ENCODE results near the gene COL10A1.
"Not testable (repeated sequence)": the region's sequence is repeated elsewhere in the genome, so short reads cannot be mapped to it uniquely, and the experiment has no call there.

COL10A1 gene

DNA sequence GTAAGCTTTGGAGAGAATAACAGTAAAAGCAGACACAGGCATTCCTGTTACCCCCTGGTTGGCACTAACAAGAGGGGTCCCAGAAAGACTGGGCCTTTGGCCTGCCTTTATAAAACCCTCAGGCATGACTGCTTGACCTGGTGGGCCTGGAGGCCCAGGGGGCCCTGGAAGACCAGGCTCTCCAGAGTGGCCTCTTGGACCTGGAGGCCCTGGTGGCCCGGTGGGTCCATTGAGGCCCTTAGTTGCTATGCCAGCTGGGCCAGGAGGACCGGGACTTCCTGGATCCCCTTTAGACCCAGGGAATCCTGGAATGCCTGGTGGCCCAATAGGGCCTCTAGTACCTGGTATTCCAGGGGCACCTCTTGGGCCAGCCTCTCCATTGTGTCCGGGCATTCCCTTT, 5.5 kb downstream of the COL10A1 start:
- DNase-seq (ENCODE audit: low read depth in 2 of 2) = no peak

DNA sequence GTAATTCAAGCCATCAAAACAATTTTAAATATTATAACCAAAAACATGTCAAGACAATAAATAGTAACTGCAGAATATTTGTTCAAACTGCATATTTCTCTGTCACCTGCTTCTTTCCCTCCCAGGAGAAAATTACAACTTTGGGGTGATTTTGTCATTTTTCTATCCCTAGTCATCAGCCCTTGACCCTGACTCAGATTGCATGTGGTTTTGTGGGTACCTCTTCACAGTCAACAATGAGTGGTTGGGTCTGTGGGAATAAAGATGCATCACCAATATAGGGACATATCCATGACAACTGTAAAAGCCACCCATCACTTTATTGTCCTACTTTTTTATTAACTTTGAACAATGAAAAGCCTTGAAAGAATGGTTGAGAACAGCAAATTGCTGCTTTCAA, 7.3 kb downstream of the COL10A1 start:
- DNase-seq (ENCODE audit: low read depth in 2 of 2) = no peak

DNA sequence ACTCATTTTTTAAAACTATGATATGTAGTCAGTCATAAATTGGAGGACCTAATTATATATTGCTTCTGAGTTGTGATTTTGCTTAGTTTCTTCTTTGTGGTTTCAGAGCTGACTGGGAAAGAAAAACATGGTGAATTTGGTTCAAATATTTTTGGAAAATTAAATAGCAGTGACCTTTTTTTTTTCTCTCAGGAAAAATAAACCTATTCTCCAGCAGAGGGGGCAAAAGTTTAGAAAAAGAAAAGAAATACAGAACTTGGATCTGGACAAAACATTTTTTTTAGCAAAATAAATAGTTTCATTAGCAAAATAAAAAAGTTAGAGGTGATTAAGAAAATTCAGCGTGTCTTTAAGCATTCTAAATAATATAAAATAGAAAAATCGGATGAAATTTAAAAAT, 10.2 kb downstream of the COL10A1 start:
- no peak for DNase-seq (ENCODE audit: low read depth in 2 of 2)

DNA sequence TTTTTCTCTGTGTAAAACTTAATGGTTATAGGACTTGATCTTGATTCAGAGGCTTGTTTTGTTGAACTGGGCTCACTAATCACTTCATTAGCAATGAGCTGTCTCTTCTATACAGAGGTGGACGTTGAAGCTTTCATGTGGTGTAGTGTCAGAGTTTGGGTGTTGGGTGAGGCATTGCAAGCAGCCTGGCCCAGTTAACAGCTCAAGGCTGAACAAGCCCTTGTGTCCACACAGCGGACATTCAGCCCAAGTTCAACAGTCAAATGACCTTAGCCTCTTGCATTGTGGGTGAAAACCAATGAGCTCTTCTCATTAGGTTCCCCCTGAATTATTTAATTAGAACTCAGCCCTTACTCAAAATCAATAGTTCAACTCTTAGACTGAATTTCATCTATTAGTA, 12.5 kb downstream of the COL10A1 start:
- no peak for DNase-seq (ENCODE audit: low read depth in 2 of 2)

DNA sequence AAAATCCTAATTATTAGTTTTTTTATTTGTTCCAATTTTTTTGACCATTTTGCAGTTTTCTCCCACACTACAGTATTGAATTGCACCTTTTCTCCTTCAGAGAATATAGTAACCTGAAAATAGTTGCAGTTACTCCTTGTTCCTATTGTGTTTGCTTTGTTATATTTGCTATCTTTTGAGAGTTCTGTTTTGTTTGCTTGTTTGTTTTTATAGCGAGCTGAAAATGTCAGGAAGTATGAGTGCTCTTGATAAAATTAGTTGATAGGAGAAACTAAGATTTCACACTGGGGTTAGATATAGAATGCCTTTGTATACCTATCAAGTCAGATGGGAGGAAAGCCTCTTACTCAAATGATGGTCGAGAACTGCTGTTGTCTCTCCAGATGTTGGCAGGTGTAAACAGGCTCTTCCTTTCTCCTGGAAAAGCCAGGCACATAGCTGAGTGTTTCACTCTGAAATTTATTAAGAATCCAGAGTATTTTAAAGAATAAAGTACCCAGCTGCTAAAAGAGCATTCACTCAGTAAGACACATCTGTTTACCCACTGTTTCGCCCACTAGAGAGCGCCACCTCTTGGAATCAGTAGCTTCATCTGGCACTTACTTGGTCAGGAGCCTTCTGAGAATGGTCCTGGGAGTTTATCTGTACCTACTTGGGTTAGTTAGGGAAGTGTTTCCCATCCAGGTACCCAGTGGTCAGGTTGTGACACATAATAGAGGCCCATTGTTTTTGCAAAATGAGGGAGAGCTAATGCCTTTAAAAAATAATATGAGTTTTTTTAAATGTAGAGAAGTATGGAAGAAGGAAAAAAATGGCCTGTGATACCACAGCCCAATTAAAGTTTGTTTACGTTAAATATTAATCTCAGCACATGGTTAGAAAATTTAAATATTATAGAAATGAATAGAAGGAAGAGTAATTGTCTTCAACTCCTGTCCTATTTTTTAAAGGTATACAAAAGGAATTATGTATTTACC, 14.1 kb downstream of the COL10A1 start:
- peak in 1 of 2 donors; percentile 19 for DNase-seq (ENCODE audit: low read depth in 2 of 2)

DNA sequence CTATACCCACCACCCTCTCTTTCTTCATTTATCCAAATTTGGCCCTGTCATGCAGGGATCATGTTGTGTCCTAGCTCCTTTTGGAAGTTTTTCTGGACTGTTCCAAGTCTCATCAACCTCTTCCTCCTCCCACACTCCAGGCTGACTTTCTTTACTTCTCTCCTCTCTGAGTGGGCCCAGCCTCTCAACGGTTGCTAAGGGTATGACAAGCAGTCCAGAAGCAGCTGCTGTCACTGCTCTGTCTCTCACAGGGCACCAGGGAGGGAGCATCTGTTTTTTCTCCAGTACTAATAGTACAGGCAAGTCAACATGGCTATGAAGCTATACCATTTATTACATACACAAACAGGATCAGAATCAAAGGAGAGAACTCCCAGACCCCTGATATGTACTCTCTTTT, 17.1 kb downstream of the COL10A1 start:
- no peak for DNase-seq (ENCODE audit: low read depth in 2 of 2)

DNA sequence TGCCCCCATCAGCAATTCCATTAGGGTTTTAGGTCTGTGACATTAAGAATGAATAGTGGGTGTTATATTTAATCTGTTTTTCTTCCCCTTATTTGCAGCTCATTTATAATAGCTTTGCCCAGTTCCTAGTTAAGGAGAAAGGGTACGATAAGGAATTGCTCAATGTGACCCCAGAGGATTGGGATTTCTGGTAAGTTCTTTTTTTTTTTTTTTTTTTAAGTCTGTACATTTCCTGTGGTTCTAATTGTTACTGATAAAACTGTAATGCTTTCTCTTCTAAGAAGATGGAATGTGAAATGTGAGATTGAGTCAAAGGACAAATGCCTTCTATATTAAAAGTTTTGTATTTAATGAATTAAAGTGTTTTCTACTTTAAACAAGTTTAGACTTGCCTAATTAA, 19.8 kb downstream of the COL10A1 start:
- no peak for DNase-seq (ENCODE audit: low read depth in 2 of 2)

DNA sequence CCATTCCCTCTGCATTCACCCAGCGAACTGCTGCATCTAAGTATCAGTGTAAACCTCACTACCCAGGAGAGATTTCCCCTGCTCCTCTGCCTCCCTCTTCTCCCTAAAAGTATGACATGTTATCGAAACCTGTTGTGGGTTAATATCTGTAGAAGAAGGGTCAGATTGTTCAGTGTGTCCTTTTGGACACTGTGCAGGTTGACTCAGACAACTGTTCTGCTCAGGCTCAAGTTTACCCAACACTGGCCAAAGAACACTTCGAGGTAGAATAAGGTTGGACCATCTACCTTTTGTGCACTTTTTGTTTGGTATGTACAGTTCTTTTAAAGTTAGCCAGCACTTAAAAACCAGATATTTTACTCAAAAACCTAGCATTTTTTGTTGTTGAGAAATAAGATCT, 20.7 kb downstream of the COL10A1 start:
- DNase-seq (ENCODE audit: low read depth in 2 of 2) = no peak

DNA sequence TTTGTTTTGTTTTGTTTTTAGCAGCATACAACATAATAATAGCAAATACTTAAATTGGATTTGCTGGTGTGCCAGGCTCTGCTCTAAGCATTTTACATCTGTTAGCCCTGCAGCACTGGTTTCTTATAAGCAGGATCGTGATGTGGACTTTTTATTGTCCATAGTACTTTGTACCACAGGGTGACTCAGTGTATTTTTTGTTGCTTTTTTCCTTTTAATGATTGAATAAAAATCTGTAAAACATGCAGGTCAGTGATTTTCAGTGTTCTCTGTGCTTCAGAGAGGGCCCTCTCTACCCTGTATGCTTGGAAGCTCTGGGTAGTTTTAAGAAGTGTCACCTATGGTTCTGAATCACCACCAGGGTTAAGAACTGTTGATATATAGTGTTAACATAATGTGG, 21.3 kb downstream of the COL10A1 start:
- no peak for DNase-seq (ENCODE audit: low read depth in 2 of 2)

DNA sequence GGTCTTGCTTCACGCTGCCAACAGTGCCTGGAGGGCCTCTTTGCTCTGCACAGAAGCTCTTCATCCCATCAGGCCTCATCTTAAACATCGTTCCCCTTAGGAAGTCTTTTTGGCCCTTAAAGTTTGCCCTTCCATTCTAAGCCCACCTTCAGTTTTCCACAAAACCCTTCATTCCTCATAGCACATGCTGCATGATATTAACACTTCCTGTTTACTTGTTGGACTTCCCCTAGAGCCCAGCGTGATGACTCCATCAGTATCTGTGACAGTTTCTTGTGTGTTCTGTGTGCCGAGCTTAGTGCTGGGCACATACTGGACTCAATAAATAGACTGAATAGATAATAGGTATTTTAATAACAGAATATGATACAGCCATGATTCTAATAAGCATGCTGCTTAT, 23.1 kb downstream of the COL10A1 start:
- no peak for DNase-seq (ENCODE audit: low read depth in 2 of 2)

DNA sequence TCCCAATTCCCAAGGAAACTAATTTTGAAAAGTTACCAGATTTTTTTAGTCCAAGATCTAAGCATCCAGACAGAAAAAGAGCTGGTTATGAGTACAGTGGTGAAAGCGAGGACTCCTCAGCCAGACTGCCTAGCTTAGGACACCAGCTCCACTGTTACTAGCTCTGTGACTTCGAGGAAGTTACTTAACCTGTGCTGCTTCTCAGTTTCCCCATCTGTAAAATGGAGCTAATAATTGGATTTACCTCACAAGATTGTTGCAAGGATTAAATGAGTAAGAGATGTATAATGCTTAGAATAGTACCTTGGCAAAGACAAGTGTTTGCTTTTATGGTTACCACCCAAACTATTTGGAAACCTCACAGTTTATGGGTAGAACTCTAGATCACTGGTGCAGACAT, 24.1 kb downstream of the COL10A1 start:
- DNase-seq (ENCODE audit: low read depth in 2 of 2) = no peak

DNA sequence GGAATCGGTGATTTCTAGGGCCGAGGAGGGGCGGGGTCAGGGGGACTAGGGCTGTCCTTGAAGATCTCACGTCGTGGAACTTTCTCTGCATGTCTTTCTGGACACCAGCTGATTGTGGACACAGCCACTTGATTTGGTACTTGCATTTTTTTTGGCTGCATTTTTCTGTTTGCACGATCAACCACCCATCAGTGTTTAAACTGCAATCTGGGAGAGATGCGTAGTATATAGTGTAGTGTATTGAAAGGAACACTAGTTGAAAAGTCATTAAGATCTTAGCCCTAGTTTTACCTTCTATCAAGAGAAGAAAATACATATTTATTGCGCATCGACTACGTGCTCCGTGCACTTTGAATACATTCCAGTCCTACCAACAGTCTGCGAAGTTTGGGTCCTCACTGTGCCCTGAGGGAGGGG, 24.6 kb downstream of the COL10A1 start:
- peak in 1 of 2 donors; percentile 66 for DNase-seq (ENCODE audit: low read depth in 2 of 2)

DNA sequence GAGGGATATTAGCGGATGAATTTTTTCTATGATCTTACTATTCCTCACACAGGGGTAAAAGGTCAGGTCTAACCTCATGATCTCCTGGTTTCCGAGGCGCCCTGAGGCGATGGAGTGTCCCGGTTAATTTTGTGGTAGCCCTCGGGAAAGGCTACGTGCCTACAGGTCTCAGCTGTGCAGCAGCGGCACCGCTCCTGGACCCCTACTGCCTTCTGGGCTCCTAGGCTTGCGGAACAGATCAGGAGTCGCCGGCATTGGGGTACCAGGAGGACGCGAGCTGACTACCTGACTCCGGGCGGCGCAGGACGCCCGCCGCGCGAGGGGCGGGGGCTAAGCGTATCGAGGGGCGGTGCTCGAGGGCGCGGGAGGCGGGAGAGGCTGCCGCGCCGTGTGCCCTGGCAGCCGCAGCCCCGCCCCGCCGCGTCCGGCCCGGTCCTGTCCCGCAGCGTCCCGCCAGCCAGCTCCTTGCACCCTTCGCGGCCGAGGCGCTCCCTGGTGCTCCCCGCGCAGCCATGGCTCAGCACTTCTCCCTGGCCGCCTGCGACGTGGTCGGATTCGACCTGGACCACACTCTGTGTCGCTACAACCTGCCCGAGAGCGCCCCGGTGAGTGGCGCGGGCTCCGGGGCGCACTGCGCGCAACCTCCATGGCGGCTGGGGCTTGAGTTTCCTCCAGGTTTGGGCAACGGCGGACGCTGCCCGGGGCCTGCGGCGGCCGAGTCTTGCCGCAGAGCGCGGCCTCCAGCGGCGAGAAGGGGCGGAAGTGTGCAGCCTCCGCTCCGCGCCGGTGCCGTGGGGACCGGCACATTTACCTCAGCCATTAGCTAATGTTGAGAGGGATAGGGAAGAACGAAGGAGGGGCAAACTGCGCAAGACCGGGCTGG, 25.3 kb downstream of the COL10A1 start, which contains the start of gene NT5DC1:
NT5DC1 (plus strand) TSS at position 435 of the 883 bp plus-strand sequence; CDS start at position 513, 78 bp downstream.
- DNase-seq (ENCODE audit: low read depth in 2 of 2) = peak; percentile 71 to 85

DNA sequence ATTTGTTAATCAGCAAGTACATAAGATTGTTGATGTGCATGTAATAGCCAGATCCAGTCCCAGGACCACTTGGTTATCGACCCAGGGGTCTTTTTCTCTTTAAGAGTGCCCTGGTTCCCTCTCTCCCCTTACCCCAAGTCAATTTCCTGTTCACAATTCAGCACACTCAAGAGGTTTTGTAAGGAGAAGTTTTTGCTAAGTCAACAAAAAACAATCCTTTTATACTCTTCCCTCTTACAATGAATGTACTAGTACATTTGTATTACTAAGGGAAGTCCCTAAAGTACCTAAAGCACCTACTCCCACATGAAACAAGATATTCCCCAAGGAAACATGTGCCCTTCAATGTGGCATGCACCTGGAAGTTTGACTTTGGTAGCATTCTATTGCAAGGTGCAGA, 26.9 kb downstream of the COL10A1 start:
- DNase-seq (ENCODE audit: low read depth in 2 of 2) = no peak

DNA sequence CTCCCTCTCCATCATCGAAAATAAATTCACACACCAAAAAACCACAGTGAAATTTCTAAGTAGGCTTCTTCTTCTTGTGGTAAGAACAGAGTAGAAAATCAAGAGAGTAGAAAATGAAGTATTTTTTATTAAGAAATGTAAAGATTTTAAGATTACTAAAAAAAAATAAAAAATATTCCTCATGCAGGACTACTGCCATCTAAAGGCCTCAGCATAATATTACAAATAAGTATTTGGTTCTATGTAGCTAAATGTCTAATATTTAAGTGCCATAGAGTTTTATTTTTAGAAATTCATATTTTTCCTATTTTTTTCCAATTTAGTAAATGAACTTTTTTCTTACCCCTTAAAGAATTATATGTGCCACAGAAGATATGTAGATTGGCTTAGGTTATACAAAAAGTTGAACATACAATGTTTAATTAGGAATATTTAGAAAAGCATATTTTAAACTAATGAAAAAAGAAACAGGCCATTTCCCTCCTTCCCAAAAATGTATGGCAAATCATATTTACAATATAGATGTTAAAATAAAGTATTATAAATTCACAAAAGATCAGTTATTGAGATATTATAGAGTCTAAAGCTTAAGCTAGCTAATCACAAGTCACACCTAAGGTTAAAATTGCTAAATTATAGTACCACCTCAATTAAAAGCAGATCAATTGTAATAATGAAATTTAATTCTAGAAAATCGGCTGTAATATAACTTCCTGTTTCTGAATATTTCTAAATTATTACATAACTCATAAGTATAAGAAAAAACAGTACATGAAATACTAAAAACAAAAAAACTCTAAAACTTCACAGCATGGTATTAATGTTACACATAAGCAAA, 28.7 kb downstream of the COL10A1 start:
- DNase-seq (ENCODE audit: low read depth in 2 of 2) = no peak

DNA sequence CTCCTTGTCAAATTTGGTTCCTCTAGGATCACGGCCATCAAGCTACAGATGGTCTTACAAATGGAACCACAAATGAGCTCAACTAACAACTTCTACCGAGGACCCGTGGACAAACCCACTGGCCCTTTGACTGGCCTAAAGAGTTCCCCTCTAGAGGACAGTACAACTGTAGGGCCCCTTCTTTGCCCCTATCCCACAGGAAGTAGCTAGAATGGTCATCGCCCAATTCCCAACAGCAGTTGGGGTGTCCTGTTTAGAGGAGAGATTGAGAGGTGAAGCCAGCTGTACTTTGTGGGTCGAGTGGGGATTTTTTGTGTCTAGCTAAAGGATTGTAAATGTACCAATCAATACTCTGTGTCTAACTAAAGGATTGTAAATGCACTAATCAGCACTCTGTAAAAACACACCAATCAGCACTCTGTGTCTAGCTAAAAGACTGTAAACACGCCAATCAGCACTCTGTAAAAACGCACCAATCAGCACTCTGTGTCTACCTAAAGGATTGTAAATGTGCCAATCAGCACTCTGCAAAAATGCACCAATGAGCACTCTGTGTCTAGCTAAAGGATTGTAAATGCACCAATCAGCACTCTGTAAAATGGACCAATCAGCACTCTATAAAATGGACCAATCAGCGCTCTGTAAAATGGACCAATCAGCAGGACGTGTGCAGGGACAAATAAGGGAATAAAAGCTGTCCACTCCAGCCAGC, 29.7 kb downstream of the COL10A1 start:
- not testable (repeated sequence) for DNase-seq (ENCODE audit: low read depth in 2 of 2)

DNA sequence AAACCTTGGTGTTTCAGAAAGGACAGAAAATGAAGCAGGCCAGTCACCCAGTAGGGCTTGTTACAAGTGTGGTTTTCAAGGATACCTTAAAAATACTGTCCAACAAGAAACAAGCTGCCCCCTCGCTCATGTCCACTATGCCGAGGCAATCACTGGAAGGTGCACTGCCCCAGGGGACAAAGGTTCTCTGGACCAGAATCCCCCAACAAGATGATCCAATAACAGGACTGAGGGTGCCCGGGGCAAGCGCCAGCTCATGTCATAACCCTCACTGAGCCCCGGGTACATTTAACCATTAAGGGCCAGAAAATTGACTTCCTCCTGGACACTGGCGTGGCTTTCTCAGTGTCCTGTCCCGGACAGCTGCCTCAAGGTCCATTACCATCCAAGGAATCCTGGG, 31.9 kb downstream of the COL10A1 start:
- no peak for DNase-seq (ENCODE audit: low read depth in 2 of 2)

DNA sequence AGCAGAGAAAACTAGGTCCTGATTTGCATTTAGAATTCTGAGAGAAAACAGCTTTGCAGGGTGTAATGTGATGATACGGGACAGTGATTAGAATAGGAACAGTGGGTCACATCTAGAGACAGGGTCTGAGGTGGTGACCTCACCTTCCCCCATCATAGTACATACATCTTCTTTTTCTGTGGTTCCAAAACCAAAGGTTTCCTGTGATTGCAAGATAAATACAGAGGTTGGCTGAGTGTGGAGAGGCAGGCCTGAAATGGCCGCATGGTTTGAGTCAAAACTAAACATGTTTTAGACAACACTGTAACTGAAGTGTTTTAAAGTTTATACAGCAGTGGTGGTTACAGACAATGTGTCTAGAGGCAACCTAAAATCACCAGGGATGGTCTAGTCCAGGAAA, 35.7 kb downstream of the COL10A1 start:
- DNase-seq (ENCODE audit: low read depth in 2 of 2) = no peak

DNA sequence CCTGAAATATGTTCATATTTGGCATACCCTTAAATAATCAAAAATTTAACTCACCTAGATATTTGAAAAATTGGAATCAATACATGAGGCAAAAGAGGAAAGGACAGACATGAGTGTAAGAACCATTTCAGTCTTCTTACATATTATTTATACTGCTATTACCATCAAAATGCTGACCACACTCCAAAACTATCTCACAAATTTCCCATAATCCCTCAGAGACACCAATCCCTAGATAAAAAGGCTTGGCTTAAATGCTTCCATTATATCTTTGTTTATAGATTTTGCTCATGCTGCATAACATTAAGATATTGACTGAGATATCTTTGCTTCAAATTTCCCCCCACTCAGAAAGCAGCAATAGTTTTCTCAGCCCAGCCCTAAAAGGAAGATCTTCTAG, 37.0 kb downstream of the COL10A1 start:
- DNase-seq (ENCODE audit: low read depth in 2 of 2) = no peak

DNA sequence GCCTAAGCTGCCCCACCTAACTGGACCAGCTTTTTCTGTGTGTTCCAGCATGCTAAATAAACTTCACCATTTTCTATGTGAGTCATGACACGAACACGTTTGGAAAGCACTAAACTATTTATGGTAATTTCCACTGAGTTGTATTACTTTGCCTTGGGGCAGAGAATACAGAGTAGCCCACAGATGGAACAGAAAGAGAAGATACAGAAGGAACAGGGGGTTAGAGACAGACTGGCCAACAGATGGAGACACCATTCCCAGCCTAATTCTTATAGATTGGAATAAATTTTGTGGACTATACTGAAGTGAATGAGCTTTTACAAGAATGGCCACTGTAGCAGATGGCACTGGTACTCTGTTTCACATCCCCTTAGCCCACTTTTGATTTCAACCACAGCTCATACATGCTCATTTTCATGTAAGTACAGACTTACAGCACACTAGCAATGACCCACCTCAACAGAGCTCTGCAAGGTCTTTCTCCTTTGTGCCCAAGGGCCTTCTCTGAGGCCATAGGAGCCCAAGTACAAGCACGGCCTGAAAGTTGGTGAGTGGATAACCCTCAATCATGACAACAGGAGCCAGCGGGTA, 38.4 kb downstream of the COL10A1 start:
- DNase-seq (ENCODE audit: low read depth in 2 of 2) = no peak

DNA sequence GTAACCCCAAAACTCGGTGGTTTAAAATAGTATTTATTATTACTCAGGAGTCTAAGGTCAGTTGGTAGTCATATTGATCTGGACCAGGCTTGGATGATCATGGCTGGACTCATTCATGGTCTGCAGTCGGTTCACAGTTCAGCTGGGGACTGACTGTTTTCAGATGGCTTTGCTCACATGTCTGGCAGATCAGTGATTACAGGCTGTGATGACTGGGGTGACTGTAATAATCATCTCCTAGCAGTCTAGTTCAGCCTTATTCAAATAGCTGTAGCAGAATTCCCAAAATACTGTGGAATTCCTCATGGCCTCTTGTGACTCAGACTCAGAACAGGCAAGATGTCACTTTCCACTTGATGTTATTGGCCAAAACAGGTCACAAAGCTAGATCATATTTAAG, 41.6 kb downstream of the COL10A1 start:
- no peak for DNase-seq (ENCODE audit: low read depth in 2 of 2)

Data from stimulated activated CD4-positive, alpha-beta T cell treated with anti-CD3 and anti-CD28 coated beads, Interleukin-15, amount 100 ng/mL, for 48 hours (primary cell).